NCI-H146 (cell line): ENCODE results near the gene UPK2.
"Not testable (repeated sequence)": the region's sequence is repeated elsewhere in the genome, so short reads cannot be mapped to it uniquely, and the experiment has no call there.

Experiments
- DNase-seq: peaks from one replicate; lab custom pipeline; 2025; lab: John Stamatoyannopoulos, UW

UPK2 gene

DNA sequence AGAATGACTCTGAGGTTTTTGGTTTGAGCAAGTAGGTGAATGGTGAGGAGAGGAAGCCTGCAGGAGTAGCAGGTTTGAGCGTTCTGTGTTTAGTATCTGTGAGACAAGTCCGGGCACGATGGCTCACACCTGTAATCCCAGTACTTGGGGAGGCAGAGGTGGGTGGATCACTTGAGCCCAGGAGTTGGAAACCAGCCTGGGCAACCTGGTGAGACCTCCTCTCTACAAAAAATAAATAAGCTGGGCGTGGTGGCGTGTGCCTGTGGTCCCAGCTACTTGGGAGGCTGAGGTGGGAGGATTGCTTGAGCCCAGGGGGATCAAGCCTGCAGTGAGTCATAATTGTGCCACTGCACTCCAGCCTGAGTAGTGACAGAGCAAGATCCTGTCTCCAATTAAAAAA lies 32.2 kb downstream of the UPK2 start:
- peak; percentile 31 for DNase-seq

DNA sequence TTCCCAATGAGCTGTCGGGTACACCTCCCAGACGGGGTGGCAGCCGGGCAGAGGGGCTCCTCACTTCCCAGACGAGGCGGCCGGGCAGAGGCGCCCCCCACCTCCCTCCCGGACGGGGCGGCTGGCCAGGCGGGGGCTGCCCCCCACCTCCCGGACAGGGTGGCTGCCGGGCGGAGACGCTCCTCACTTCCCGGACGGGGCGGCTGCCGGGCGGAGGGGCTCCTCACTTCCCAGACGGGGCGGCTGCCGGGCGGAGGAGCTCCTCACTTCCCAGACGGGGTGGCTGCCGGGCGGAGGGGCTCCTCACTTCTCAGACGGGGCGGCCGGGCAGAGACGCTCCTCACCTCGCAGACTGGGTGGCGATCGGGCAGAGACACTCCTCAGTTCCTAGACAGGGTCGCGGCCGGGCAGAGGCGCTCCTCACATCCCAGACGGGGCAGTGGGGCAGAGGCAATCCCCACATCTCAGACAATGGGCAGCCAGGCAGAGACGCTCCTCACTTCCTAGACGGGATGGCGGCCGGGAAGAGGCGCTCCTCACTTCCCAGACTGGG lies 35.5 kb downstream of the UPK2 start:
- DNase-seq, result not testable (repeated sequence)

GRCh38 chr11:118996926-118997626 lies 41.0 kb downstream of the UPK2 start:
- DNase-seq, result peak; percentile 50

DNA sequence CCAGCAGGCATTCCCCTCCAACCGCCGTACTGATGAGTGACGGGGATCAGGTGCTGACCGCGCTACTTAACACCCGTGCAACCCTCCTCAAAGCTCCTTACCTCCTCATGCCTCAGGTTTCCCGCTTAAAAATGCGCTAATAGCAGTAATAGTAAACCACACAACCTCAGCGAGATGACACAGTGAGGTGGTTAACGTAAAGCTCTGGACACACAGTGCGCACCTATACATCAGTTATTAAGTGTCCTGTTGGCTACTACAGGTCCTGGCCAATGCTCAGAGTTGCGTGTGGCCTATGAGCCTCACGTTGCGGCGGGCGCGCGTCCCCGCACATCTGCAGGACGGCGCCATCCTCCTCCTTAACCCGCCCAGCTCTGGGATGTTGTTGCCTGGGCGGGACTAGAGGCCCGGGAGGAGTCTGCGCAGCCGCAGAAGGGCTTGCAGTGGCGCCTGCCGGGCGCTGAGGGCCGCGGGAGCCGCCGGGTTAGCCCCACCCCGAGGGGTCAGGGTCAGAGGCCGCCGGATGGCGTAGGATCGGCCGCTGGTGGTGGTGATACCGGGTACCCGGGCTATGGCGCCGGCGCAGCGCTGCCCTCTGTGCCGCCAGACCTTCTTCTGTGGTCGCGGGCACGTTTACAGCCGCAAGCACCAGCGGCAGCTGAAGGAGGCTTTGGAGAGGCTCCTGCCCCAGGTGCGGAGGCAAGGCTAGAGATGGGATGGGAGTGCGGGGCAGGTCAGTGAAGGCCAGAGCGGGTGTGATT lies 41.7 kb downstream of the UPK2 start, which contains the start of gene CENATAC:
TSS of gene CENATAC (plus strand) at position 512 of the 761 bp plus-strand sequence. CDS start at position 572, 60 bp downstream.
- DNase-seq, result peak; percentile 95

DNA sequence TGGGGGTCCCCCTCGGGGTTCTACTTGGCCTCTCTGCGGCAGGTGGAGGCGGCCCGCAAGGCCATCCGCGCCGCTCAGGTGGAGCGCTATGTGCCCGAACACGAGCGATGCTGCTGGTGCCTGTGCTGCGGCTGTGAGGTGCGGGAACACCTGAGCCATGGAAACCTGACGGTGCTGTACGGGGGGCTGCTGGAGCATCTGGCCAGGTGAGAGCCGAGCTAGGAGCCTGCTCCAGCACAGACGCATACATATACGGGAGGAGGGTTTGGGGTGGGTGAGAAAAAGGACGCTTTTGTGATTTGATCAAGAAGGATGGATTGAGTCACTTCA lies 42.3 kb downstream of the UPK2 start:
- peak; percentile 46 for DNase-seq

GRCh38 chr11:118998822-118999221 lies 42.7 kb downstream of the UPK2 start:
- no peak for DNase-seq

DNA sequence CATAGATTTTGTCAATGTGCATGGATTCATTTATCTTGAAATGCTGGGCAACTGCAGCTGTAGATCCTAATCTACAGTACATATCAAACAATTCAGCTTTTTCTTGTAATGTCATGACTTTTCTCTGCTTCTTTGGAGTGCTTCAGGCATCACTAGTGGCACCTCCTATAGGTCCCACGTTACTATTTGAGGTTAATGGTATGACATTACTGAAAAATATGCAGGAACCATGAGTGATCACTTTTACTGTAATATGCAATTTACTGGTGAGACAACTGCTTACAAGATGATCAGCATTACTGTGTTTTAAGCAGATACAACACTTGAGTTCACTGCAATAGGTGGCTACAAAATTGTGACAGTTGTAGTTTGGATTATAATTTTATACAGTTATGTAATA lies 44.8 kb downstream of the UPK2 start:
- DNase-seq, result no peak

GRCh38 chr11:119006656-119007055 lies 50.6 kb downstream of the UPK2 start:
- no peak for DNase-seq
